ENCODE data around the gene ATXN7L1.

- TF ChIP-seq CTCF (IDR thresholded peaks at IDR 0.05) (no peak), POLR2A (IDR thresholded peaks at IDR 0.05) (no peak)
Measured at GRCh38 chr7:105826143-105826542, 50.3 kb downstream of the ATXN7L1 start.

All from prostate gland (tissue), 2 donors.